ENCODE measurements around the gene ETV7.
"Not testable (repeated sequence)": the region's sequence is repeated elsewhere in the genome, so short reads cannot be mapped to it uniquely, and the experiment has no call there.

Gene ETV7
- 0.75 reads per million for total RNA-seq

GRCh38 chr6:36387440-36388303 lies at the start of gene ETV7:
Gene ETV7, minus strand, starts transcription at chr6:36387669. Its CDS starts 128 bp downstream, at chr6:36387541.
- peak; percentile 5 for DNase-seq

- no peak for DNase-seq
These were observed 49.0 kb upstream of the ETV7 start for GRCh38 chr6:36436466-36436865.

GRCh38 chr6:36432151-36432671 lies 44.7 kb upstream of the ETV7 start:
- no peak for DNase-seq

- DNase-seq = no peak
These were observed 43.7 kb upstream of the ETV7 start for GRCh38 chr6:36431197-36431596.

GRCh38 chr6:36430351-36430750 lies 42.9 kb upstream of the ETV7 start:
- DNase-seq = no peak

- DNase-seq = no peak
These were observed 41.4 kb upstream of the ETV7 start for GRCh38 chr6:36428911-36429310.

- DNase-seq = no peak
These were observed 39.2 kb upstream of the ETV7 start for GRCh38 chr6:36426622-36427021.

- peak; percentile 99 for DNase-seq
These were observed 35.8 kb upstream of the ETV7 start for GRCh38 chr6:36423101-36423824.

GRCh38 chr6:36422714-36423100 lies 35.2 kb upstream of the ETV7 start:
- no peak for DNase-seq

- no peak for DNase-seq
These were observed 31.8 kb upstream of the ETV7 start for GRCh38 chr6:36419310-36419709.

GRCh38 chr6:36418558-36418957 lies 31.1 kb upstream of the ETV7 start:
- no peak for DNase-seq

GRCh38 chr6:36414481-36414880 lies 27.0 kb upstream of the ETV7 start:
- no peak for DNase-seq

- no peak for DNase-seq
These were observed 26.3 kb upstream of the ETV7 start for GRCh38 chr6:36413489-36414480.

- DNase-seq = not testable (repeated sequence)
These were observed 22.2 kb upstream of the ETV7 start for GRCh38 chr6:36409718-36410117.

GRCh38 chr6:36404164-36404563 lies 16.7 kb upstream of the ETV7 start:
- DNase-seq = no peak

- DNase-seq = no peak
These were observed 15.0 kb upstream of the ETV7 start for GRCh38 chr6:36402481-36402880.

GRCh38 chr6:36399970-36400369 lies 12.5 kb upstream of the ETV7 start:
- DNase-seq = no peak

GRCh38 chr6:36392621-36393020 lies 5.2 kb upstream of the ETV7 start:
- no peak for DNase-seq

- no peak for DNase-seq
These were observed 1.9 kb upstream of the ETV7 start for GRCh38 chr6:36389353-36389752.

- DNase-seq = peak; percentile 6
These were observed 702 bp downstream of the ETV7 start for GRCh38 chr6:36386495-36387439.

- DNase-seq = no peak
These were observed 3.4 kb downstream of the ETV7 start for GRCh38 chr6:36384095-36384494.

Data from effector CD4-positive, alpha-beta T cell (primary cell).